Esophagus mucosa (tissue), 1 donor: Measurements from ENCODE around the gene ASAP2. TPM values are rescaled to one million over a fixed set of nuclear protein-coding genes. Genes with fewer than 3 reads are reported as not detected.
A peak's percentile ranks its signal among the peaks of the same experiment; 100 is the strongest.
"Not testable (repeated sequence)": the region's sequence is repeated elsewhere in the genome, so short reads cannot be mapped to it uniquely, and the experiment has no call there.

Experiments
- ATAC-seq: fragments of 200-7000 bp; cut with Tn5 transposase; one replicate; pipeline ENCODE4 v1.9.1; 2020
- total RNA-seq: library from RNA; stranded (reverse); gene quantifications from one replicate; pipeline ENCODE4 v1.2.4, GENCODE V29; 2023
- donor health status: DM: yes; HTN: yes; CAD: no.

The ASAP2 gene
- total RNA-seq, 1 donor from 2014 or later = 6.4 TPM

GRCh38 chr2:9256147-9256546 is 49.5 kb downstream of the ASAP2 start:
- ATAC-seq = no peak

DNA sequence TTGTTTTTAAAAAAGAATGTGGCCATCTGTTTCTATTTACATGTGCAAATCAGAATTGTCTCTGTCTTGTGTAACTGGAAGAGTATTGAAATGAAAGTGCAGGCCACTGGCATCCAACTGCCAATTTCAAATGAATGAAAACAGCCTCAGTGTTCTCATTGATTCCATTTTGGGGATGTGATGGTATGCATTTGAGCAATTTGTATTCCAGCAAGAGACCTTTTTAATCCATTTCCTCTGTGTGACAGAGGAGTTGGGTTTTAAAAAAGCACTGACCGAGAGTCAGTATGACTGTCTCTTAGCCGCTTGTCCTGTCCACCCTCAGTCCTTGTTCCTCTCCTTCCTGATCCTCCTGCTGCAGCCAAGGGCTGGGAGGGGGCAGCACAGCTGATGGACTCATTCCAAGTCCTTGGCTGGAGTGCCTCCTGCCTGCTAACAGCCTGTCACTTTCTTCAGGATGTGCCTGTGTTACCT is 50.0 kb downstream of the ASAP2 start:
- ATAC-seq = no peak

DNA sequence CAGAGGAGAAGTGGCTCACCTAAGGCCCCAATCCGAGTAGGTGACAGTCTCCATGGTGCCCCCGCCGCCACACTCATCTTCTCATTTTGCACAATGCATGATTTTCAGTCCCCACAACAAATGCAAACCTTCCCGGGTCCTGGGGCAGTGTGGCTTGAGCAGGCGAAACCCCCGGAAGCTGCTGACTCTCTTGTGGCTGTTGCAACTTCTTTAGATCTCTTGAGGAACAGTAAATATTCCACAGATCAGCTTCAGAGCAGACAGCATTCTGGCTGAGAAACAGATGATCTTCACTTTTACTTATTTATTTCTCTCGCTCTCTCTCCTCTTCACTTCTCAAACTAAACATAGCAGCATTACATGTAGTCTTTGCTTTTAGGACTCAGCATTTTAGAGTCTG is 51.9 kb downstream of the ASAP2 start:
- no peak for ATAC-seq

DNA sequence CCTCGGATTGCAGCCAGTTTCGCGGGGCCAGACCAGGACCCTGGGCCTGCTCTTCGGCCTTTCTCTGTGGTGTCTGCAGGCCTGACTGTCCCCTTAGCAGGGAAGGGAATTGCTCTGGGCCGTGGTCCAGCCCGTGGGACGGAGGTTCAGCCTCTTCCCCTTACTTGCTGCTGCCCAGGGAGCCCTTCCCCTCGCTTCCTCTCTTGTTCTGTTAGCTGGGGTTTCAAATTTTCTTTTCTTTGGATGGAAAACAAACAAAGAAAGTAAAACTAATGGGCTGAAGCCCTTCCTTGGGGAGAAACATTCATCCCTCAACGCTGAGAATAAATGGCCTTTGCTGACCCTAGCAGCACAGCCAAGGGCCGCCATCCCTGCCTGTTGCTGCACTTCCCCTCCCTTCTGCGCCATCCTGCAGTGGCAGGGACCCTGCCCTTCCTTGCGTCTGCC is 52.4 kb downstream of the ASAP2 start:
- ATAC-seq = no peak

GRCh38 chr2:9260464-9260918 is 53.9 kb downstream of the ASAP2 start:
- ATAC-seq = no peak

- ATAC-seq = no peak
Observed at GRCh38 chr2:9261231-9261883, 54.7 kb downstream of the ASAP2 start.

- no peak for ATAC-seq
Observed at GRCh38 chr2:9262671-9263171, 56.1 kb downstream of the ASAP2 start.

DNA sequence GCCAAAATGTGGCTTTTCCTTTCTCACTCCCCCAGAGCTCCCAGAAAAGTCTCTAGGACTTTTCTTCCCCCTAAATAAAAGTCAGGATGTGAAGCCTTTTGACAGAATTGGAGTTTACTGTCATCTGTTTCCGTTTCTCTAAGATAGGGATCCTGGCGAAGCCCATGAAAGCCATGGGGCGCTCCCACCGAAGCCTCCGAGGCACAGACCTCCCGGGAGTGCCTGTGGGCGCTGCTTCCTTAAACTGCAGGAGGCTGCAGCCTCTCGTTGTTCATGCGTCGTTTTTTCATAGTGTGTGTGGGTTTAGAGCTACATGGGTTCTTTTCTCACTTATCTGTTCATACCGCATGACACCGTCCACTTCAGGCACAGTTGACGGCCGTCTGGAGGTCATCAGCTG is 56.8 kb downstream of the ASAP2 start:
- no peak for ATAC-seq

DNA sequence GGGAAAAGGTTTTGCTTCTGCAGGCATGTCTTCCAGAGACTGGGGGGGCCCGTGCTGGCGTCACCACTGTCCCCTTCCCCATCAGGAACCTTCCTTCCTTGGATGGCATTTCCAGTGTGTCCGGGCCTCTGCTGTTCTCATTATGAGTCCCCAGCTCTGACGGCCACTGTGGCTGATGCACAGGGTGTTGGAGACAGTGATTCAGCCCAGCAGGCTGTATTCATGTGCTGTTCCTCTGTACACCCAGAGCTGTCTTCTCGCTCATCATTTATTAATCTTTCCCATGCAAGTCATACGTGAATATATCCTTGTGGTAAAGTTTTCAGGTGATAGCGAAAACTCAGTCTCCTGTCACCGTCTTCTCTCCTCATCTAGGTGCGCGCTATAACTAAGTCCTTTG is 57.7 kb downstream of the ASAP2 start:
- ATAC-seq = no peak

- ATAC-seq = no peak
Observed at GRCh38 chr2:9266711-9267110, 60.1 kb downstream of the ASAP2 start.

DNA sequence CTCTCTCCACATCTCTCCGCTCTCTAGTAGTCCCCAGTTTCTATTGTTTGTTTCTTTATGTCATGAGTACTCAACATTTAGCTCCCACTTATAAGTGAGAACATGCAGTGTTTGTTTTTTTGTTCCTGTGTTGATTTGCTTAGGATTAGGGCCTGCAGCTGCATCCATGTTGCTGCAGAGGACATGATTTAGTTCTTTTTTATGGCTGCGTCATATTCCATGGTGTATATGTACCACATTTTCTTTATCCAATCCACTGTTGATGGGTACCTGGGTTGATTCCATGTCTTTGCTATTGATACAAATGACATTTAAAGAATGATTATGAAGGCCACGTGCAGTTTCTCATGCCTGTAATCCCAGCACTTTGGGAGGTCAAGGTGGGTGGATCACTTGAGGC is 60.7 kb downstream of the ASAP2 start:
- ATAC-seq = not testable (repeated sequence)

GRCh38 chr2:9268301-9269080 is 61.9 kb downstream of the ASAP2 start:
- no peak for ATAC-seq

DNA sequence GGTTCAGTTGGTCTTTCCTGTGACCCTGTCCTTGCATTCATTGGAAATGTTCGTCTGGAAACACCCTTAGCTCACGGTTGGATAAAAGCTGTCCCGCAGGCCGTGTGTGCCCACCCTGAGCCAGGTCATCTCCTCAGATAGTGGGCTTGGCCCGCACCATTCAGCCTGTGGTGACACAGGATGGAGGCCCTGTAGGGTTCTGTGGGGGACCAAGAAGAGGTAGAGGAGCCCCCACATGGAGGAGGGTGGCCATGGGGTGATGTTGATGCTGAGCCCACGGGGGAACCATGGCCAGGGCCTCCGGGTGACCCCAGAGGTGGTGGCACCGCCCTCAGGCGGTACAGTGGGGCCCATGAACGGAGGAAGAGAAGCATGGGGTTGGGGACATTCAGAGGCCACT is 62.7 kb downstream of the ASAP2 start:
- no peak for ATAC-seq

- ATAC-seq = no peak
Observed at GRCh38 chr2:9269695-9270360, 63.2 kb downstream of the ASAP2 start.

GRCh38 chr2:9271091-9271490 is 64.5 kb downstream of the ASAP2 start:
- no peak for ATAC-seq

DNA sequence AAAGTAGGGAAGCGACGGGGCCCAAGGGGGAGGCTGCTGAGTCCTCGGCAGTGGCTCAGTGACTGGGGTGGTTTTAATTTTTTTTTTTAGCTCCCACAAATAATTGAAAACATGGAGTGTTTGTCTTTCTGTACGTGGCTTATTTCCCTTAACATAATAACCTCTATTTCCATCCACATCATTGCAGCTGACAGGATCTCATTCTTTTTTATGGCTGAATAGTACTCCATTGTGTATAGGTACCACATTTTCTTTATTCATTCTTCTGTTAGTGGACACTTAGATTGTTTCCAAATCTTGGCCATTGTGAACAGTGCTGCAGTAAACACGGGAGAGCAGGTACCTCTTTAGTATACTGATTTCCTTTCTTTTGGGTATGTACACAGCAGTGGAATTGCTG is 65.1 kb downstream of the ASAP2 start:
- ATAC-seq = no peak

- no peak for ATAC-seq
Observed at GRCh38 chr2:9273486-9274130, 67.0 kb downstream of the ASAP2 start.

DNA sequence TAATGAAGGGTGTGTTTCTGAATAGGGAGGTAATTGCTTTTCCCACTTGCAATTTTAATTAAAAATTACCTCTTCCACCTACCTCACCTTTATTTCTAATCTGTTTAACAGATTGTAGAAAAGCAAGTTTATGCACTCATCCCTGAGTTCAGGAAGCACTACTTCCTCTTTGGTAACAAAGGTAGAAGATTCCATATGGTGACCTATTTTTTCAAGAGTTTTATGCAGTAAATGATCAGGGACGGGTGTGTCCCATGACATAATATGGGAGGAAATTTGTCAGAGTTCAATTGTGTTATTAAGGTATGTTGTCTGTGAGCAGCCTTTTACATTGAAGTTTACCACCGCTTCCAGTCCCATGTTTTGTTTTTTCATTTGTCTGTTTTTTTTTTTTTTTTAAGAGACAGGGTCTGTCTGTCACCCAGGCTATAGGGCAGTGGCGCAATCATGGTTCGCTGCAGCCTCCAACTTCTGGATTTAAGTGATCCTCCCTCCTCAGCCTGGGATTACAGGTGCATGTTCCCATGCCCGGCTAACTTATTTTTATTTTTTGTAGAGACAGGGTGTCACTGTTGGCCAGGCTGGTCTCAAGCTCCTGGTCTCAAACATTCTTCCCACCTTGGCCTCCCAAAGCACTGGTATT is 68.2 kb downstream of the ASAP2 start:
- peak; percentile 62 for ATAC-seq

DNA sequence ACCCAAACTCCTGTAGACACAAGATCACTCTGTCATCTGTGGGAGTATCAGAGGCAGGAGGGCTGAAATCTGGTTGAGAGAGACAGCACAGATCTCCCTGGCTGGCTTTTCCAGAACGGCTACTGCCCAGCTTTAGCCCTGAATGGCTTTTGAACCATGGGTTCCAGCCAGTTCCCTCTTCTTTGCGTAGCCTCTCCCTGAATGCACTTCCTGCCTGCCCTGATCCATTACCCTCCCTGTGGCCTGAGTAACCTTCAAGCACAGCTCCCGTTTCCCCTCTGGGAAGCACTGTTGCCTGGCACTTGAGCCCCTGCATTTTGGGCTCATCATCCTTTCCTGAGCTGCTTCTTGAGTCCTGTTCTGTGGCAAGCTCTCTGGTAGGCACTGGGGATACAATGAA is 68.8 kb downstream of the ASAP2 start:
- ATAC-seq = no peak

DNA sequence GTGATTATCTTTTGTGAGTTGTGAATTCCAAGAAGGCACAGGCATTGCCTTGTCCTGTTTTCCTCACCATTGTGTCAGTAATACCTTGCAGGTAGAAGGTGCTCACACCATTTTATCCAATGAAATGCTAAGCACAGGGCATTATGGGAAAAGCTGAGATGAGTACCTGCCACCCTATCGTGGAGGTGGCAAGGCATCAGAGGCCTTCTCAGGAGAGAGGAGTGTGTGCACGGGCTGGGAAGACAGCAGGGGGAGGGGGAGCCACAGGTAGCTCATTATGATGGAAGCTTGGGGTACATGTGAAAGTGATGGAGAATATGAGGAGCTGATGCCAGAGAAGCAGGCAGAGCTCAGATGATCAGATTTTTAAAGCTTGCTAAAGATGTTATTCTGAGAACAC is 69.5 kb downstream of the ASAP2 start:
- ATAC-seq = no peak

- ATAC-seq = no peak
Observed at GRCh38 chr2:9276901-9277451, 70.4 kb downstream of the ASAP2 start.

GRCh38 chr2:9278439-9278838 is 71.8 kb downstream of the ASAP2 start:
- ATAC-seq = no peak
